ENCODE data around the gene MYO15B.

- TF ChIP-seq GATA3 (IDR thresholded peaks at IDR 0.05; ENCODE audit: low read depth, low read length) (no peak), GATA2 (IDR thresholded peaks at IDR 0.05; ENCODE audit: low read depth, low read length) (no peak)
Measured at GRCh38 chr17:75540923-75541503, 46.6 kb upstream of the MYO15B start.

Measured in SH-SY5Y (cell line).